HTR-8/SVneo (cell line): ENCODE data around the gene MLYCD.
"Not testable (repeated sequence)": the region's sequence is repeated elsewhere in the genome, so short reads cannot be mapped to it uniquely, and the experiment has no call there.

Experiments
- DNase-seq: peaks from one replicate; pipeline ENCODE4 v3.0.0; 2011; ENCODE audit warnings: low spot score, mixed read lengths; ENCODE audit not compliant: insufficient read length
- FAIRE-seq: peaks from 2 replicates; lab custom pipeline; 2011; peaks lifted over from hg19 to GRCh38; lab: Jason Lieb, UNC

The MLYCD gene

GRCh38 chr16:83937922-83938885, 39.3 kb downstream of the MLYCD start:
- no peak for DNase-seq
- no peak for FAIRE-seq

GRCh38 chr16:83939266-83939855, 40.4 kb downstream of the MLYCD start:
- FAIRE-seq (no peak), DNase-seq (no peak)

GRCh38 chr16:83940119-83940518, 41.2 kb downstream of the MLYCD start:
- FAIRE-seq = no peak

GRCh38 chr16:83940630-83941378, 41.9 kb downstream of the MLYCD start:
- FAIRE-seq (no peak), DNase-seq (no peak)

More at GRCh38 chr16:83940119-83940518, 41.2 kb downstream of the MLYCD start:
- no peak for DNase-seq

- FAIRE-seq, DNase-seq: not testable (repeated sequence)
These were observed 42.6 kb downstream of the MLYCD start for GRCh38 chr16:83941546-83941945.

GRCh38 chr16:83942074-83942473, 43.2 kb downstream of the MLYCD start:
- no peak for FAIRE-seq
- DNase-seq = no peak

- no peak for FAIRE-seq
- no peak for DNase-seq
These were observed 44.0 kb downstream of the MLYCD start for GRCh38 chr16:83942815-83943515.

GRCh38 chr16:83943516-83944050, 44.7 kb downstream of the MLYCD start:
- DNase-seq = no peak
- no peak for FAIRE-seq

GRCh38 chr16:83945587-83945986, 46.7 kb downstream of the MLYCD start:
- DNase-seq = no peak
- FAIRE-seq = no peak

- FAIRE-seq (no peak), DNase-seq (no peak)
These were observed 47.4 kb downstream of the MLYCD start for GRCh38 chr16:83946154-83946780.

- no peak for FAIRE-seq
These were observed 48.1 kb downstream of the MLYCD start for GRCh38 chr16:83946781-83947566.

GRCh38 chr16:83947642-83948234, 48.8 kb downstream of the MLYCD start:
- no peak for DNase-seq
- FAIRE-seq = no peak

More at GRCh38 chr16:83946781-83947566, 48.1 kb downstream of the MLYCD start:
- DNase-seq = no peak

- DNase-seq = no peak
- FAIRE-seq = no peak
These were observed 50.2 kb downstream of the MLYCD start for GRCh38 chr16:83948914-83949723.

GRCh38 chr16:83949724-83950001, 50.7 kb downstream of the MLYCD start:
- FAIRE-seq = no peak
- DNase-seq = no peak

- DNase-seq = not testable (repeated sequence)
- peak; percentile 4 for FAIRE-seq
These were observed 52.0 kb downstream of the MLYCD start for GRCh38 chr16:83950862-83951399.

GRCh38 chr16:83951544-83951943, 52.6 kb downstream of the MLYCD start:
- FAIRE-seq = no peak
- DNase-seq = no peak

- FAIRE-seq (no peak), DNase-seq (peak; percentile 72)
These were observed 53.6 kb downstream of the MLYCD start for GRCh38 chr16:83952587-83952939.
